NB4 (cell line): ENCODE measurements around the gene CLPTM1L.

Experiments
- POLR2A ChIP-seq: IDR thresholded peaks from 2 replicates; pipeline ENCODE4 v1.6.1; 2011; ENCODE audit warnings: mild to moderate bottlenecking; ENCODE audit not compliant: insufficient read length; ENCODE audit errors: extremely low read depth
- TF ChIP-seq, protein P1 (sequence below): IDR thresholded peaks from one replicate; pipeline ENCODE4 v1.5.1; 2012; ENCODE audit warnings: low read depth, low read length
- TF ChIP-seq, protein P2 (sequence below): IDR thresholded peaks from 2 replicates; pipeline ENCODE4 v1.6.1; 2011; ENCODE audit warnings: low read depth, low read length

DNA sequence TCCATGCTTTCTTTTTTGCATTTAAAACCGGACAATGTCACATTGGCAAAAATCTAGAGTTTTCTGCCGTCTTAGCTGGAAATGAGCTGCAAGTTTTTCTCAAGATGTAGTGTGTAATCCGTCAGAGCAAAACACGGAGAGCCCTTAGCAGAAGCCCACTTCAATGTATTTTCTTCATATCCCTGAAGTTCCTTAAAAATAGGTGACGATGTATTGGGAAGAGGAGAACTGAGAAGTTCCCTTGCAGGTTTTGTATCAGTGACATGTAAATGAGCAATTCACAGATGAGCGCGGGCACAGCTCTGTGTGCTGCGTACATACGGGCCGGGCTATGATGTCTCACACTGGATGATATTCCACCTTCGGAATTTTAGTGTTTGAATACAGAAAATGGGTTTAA is 14.8 kb upstream of the CLPTM1L start:
- TF ChIP-seq, protein P1, sequence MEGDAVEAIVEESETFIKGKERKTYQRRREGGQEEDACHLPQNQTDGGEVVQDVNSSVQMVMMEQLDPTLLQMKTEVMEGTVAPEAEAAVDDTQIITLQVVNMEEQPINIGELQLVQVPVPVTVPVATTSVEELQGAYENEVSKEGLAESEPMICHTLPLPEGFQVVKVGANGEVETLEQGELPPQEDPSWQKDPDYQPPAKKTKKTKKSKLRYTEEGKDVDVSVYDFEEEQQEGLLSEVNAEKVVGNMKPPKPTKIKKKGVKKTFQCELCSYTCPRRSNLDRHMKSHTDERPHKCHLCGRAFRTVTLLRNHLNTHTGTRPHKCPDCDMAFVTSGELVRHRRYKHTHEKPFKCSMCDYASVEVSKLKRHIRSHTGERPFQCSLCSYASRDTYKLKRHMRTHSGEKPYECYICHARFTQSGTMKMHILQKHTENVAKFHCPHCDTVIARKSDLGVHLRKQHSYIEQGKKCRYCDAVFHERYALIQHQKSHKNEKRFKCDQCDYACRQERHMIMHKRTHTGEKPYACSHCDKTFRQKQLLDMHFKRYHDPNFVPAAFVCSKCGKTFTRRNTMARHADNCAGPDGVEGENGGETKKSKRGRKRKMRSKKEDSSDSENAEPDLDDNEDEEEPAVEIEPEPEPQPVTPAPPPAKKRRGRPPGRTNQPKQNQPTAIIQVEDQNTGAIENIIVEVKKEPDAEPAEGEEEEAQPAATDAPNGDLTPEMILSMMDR = no peak
- TF ChIP-seq POLR2A = no peak
- TF ChIP-seq, protein P2, sequence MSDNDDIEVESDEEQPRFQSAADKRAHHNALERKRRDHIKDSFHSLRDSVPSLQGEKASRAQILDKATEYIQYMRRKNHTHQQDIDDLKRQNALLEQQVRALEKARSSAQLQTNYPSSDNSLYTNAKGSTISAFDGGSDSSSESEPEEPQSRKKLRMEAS = no peak
